ENCODE data around the gene IVD. TPM values are rescaled to one million over a fixed set of nuclear protein-coding genes. Genes with fewer than 3 reads are reported as not detected.

Gene IVD
- polyA plus RNA-seq, 1 of the 3 experiments (the other 2 are of a cell fraction), result 54.2 TPM

DNA sequence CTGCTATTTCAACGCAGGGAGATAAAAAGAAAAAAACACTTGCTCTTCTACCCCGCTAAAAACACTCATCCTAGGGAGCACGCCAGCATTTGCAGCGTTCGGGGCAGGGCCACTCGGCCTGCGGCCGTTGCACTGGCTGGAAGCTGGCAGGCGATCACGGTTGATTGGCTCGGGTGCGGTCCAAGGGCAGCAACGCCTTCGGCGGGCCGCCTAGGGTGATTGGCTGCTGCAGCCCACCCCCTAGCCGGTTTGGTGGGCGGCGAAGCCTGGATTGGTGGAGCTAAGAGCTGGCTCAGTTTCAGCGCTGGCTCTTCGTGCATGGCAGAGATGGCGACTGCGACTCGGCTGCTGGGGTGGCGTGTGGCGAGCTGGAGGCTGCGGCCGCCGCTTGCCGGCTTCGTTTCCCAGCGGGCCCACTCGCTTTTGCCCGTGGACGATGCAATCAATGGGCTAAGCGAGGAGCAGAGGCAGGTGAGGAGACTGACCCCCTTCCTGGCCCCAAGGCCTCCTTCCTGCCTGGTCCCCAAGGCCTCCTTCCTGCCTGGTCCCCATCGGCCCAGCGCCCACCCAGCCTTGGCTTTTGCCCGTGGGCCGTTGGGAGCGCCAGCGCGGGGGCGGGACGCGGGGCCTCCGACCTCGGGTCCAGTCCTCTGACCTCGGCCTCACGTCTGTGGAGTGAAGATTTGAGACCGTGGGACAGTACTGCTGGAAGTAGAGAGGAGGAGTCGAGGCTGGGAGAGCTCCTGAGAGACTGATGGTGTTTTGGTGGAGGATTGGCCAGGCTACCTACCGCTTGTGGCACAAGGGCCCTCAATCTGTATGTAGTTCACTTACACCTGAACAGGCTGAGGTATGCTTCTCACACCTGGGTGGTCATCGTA is at the start of gene IVD (continued):
- TF ChIP-seq RXRA (IDR thresholded peaks at IDR 0.05; ENCODE audit: borderline replicate concordance, low read depth) (no peak), MXI1 (IDR thresholded peaks at IDR 0.05; ENCODE audit: low read depth, low read length) (peak; percentile 91), USF1 (IDR thresholded peaks at IDR 0.05; ENCODE audit: borderline replicate concordance, low read depth) (no peak), ZBTB33 (IDR thresholded peaks at IDR 0.05; ENCODE audit: borderline replicate concordance, low read depth) (no peak), JUND (IDR thresholded peaks at IDR 0.05) (no peak), RCOR1 (IDR thresholded peaks at IDR 0.05; ENCODE audit: low read length) (no peak)
- TF ChIP-seq, protein P1, sequence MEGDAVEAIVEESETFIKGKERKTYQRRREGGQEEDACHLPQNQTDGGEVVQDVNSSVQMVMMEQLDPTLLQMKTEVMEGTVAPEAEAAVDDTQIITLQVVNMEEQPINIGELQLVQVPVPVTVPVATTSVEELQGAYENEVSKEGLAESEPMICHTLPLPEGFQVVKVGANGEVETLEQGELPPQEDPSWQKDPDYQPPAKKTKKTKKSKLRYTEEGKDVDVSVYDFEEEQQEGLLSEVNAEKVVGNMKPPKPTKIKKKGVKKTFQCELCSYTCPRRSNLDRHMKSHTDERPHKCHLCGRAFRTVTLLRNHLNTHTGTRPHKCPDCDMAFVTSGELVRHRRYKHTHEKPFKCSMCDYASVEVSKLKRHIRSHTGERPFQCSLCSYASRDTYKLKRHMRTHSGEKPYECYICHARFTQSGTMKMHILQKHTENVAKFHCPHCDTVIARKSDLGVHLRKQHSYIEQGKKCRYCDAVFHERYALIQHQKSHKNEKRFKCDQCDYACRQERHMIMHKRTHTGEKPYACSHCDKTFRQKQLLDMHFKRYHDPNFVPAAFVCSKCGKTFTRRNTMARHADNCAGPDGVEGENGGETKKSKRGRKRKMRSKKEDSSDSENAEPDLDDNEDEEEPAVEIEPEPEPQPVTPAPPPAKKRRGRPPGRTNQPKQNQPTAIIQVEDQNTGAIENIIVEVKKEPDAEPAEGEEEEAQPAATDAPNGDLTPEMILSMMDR (IDR thresholded peaks at IDR 0.05), result no peak

DNA sequence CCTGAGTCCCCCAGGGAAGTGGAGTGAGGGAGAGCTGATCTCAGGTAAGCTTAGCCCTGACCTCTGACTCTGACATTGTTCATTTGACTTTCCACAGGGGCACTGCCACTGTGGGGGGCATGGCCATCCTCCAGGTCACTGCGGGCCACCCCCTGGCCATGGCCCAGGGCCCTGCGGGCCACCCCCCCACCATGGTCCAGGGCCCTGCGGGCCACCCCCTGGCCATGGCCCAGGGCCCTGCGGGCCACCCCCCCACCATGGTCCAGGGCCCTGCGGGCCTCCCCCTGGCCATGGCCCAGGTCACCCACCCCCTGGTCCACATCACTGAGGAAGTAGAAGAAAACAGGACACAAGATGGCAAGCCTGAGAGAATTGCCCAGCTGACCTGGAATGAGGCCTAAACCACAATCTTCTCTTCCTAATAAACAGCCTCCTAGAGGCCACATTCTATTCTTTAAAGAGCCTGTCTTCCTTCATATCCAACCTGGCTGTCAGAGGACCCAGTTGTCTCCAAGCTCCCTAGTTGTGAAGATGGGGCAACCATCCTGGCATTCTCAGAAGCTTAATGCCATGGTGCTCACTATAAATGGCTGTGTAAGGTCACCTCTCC is 49.5 kb upstream of the IVD start:
- no peaks in the 10 kb centered on the region for H4K20me1 ChIP-seq (ENCODE audit: insufficient read depth)
- POLR2A ChIA-PET, result interaction anchor here (0.5 to 1.2 kb wide), 2 partner anchors 16 to 45 kb away, joined by 4 read pairs; partner anchors contain the start of gene CCDC9B
- H3K4me3 ChIP-seq (ENCODE audit: low read depth in 2 of 2, low read length in 1 of 2), result no peak overlapping the region
- no peak for TF ChIP-seq FOXJ3 (CRISPR knock-in tag; IDR thresholded peaks at IDR 0.05)
- no peak for TF ChIP-seq RXRA (IDR thresholded peaks at IDR 0.05; ENCODE audit: borderline replicate concordance, low read depth)
- TF ChIP-seq NRF1 (IDR thresholded peaks at IDR 0.05; ENCODE audit: low read depth, low read length), result no peak
- H3K4me1 ChIP-seq (ENCODE audit: control insufficient read depth in 1 of 2, insufficient read depth in 2 of 2, low read depth in 1 of 2, low read length in 1 of 2), result peaks cover 0 to 36% of the 10 kb centered on the region in 2 experiments; a peak in 2 of 4 replicates
- no peak overlapping the region for H3K4me2 ChIP-seq
- H2AFZ ChIP-seq (ENCODE audit: low read depth), result no peak overlapping the region
- H3K9me3 ChIP-seq, result no peaks in the 10 kb centered on the region
- DNase-seq, result no peak
- 0 out of 2 replicates have a peak, but pooled peaks cover 11% of the 10 kb centered on the region for H3K27me3 ChIP-seq (ENCODE audit: insufficient read depth)
- peaks cover 6% of the 10 kb centered on the region for H3F3A ChIP-seq (replicated peaks; ENCODE audit: insufficient read depth)
- no peaks in the 10 kb centered on the region for H3K79me2 ChIP-seq (ENCODE audit: insufficient read depth)
- 83% methylated on average over 3 of the region's 5 CpGs for WGBS (ENCODE audit: low lambda C conversion rate)
- no peaks in the 10 kb centered on the region for H3K9me2 ChIP-seq
- no peaks in the 10 kb centered on the region for H3K36me3 ChIP-seq (replicated peaks in 1 of 2; ENCODE audit: control insufficient read depth in 1 of 2, insufficient read depth in 2 of 2, low read length in 1 of 2)
- H3K27ac ChIP-seq (ENCODE audit: low read depth in 2 of 2, low read length in 1 of 2), result no peak overlapping the region
- H3K9ac ChIP-seq, result no peak overlapping the region
- CTCF ChIA-PET, result interaction anchor here (0.9 to 70.6 kb wide), 5 partner anchors 12 to 81 kb away, joined by 3 to 2194 read pairs (median 4); partner anchors contain the start of genes ANKRD63, CCDC9B, INAFM2 and PLCB2

All from SK-N-SH (cell line).